GM19397 (cell line): Measurements from ENCODE around the gene COL19A1.

ENCODE experiments used
- ATAC-seq: cut with Tn5 transposase; IDR thresholded peaks from one replicate; pipeline ENCODE4 v1.9.1; 2021; ENCODE audit warnings: mild to moderate bottlenecking, moderate library complexity; ENCODE audit not compliant: unreplicated experiment

COL19A1 gene

DNA sequence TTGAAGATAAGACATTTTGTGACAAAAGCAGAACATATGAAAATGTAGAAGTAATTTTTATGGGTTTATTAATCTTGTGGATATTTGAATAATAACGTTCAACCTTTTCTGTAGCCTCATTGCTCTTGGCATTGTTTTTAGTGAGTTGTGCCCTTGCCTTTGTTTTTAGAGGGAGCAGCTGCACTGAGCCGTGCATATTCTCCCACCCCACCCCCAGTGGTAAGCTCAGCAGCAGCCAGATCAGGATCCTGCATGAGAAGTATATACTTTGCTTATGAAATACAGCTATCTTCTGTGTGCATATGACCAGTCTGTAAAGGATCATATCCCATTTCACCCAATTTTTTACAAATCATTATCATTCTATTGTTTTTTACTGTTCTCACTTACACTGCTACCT lies 252.3 kb downstream of the COL19A1 start:
- no peak for ATAC-seq

DNA sequence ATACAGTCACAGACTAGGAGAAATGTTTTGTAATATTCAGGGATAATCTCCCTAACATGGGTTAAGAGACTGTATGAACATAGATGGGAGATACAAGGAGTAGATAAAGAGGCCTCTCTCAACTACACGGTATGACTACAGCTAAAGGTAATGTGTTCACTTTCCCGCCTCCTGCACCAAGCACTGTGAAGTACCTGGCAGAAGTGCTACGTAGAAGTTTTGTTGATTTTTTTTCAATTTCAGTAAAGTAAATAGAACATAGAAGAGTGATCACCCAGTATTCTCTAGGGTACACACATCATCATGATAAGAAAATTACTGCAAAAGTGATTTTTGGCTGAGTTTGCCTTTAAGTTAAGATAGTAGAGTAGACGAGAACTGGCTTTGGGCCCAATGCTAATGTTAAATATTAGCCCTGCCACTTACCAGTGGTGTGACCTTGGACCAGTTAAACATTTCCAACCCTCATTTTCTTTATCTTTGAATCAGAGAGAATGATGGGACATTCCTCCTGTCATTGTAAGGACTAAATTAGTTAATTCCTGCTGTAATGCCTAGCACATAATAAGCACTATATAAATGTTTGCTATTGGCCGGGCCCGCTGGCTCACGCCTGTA lies 253.0 kb downstream of the COL19A1 start:
- no peak for ATAC-seq

DNA sequence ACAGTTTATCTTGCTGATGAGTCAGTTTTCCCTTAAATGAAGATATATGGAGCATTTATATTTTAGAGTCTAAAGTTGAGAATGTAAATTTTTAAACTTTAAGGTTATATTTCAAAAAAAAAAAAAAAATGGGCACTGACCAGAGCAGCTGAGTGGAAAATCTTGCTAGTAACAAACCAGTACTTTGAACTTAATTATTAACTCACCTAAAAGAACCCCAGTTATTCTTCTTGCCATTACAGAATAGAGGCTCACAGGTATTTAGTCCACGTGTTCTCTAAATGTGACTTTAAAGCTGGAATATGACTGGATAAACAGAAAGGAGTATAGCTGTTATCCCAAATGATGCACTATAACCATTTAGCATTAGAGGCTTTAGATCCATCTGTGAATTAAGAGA lies 258.1 kb downstream of the COL19A1 start:
- ATAC-seq: no peak

GRCh38 chr6:70124882-70125545 lies 258.7 kb downstream of the COL19A1 start:
- ATAC-seq: no peak

DNA sequence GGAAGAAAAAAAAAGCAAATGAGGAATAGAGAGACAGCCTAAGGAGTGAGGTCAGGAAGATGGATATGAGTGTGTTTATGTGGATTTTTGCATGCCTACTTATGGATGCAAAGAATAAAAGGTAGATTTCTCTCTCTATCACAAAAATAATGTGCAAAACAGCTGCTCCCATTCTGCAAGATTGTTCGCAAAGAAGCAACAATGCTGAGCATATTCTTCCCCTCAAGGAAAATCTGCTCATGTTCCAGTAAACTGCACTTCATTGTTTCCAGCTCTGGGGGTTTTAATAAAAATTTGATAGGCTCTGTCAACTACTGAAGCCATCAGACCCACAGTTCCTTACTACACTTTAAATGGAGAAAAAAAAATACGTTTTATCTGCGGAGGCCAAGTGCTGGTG lies 259.2 kb downstream of the COL19A1 start:
- ATAC-seq: no peak

GRCh38 chr6:70129341-70129740 lies 263.0 kb downstream of the COL19A1 start:
- ATAC-seq: no peak

DNA sequence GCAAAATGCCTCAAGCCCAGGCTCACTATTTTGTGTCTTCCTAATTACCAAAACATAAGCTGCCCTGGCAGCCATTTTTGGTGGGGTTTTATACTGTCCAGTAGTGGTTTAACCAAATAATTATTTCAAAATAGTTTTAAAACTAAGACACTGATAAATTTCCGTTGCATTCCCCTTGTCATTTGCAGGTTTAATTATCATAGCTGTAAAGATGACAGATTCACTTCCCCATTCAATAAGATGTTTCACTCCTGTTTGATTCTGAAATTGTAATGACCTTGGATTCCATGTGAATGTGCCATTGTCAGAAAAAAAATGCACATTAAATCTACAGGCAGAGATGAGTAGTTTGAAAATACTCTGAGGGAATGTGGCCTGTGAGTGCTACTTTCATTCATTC lies 264.5 kb downstream of the COL19A1 start:
- ATAC-seq: no peak

GRCh38 chr6:70131528-70131927 lies 265.2 kb downstream of the COL19A1 start:
- ATAC-seq: peak; percentile 74

DNA sequence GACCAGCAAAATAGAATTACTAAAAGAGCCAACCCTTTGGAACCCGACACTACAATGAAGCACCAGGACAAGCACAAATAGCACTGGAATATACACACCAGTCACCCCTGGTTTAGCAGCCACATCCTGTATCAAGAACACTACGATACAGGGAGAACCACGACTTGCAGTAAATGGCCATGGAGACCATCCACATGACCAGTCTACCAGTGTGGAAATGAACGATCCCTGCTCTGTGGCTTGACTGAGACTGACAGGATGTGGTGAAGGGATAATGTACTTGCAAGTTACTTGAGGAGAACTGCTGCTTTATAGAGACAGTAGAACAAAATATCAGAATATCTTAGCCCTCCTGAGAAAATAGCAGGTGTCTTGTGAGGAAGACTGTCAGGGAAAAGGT lies 266.9 kb downstream of the COL19A1 start:
- ATAC-seq: no peak

DNA sequence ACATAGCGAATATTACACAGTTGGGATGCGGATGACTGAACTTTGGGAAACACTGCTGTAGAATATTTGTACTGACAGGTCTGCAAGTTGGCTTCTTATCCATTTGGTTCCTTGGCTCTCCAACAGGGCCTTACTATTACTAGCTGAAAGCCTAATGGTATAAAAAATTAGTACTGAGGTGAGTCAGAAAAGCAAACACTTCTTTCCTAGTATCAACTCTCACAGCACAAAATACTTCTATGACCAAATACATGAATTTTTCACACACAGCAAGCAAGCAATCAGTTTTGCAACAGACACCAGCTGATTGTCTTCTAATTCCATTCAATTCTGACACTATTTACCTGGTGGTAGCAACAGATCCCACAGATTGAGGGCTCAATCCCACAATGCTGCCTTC lies 268.2 kb downstream of the COL19A1 start:
- ATAC-seq: no peak

- ATAC-seq: no peak
Observed at GRCh38 chr6:70135219-70136160, 269.1 kb downstream of the COL19A1 start.

- no peak for ATAC-seq
Observed at GRCh38 chr6:70136996-70137395, 270.6 kb downstream of the COL19A1 start.

DNA sequence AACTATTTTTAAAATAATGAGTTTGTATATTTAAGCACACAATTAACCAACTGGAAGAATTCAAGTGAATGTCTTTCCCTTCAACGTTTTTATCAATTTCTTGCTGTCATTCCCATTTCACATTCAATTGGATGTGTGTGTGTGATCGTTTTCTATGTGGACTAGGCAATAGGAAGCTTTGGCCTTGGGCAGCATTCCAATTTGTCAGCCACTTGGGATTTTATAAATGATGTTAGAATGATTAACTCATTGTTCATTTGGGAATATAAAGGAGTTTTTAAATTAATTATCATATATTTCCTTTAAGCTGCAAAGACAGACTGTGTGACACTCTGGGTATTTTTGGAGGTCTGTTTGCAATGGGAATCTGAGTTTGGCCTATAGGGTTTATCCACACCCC lies 274.1 kb downstream of the COL19A1 start:
- no peak for ATAC-seq

DNA sequence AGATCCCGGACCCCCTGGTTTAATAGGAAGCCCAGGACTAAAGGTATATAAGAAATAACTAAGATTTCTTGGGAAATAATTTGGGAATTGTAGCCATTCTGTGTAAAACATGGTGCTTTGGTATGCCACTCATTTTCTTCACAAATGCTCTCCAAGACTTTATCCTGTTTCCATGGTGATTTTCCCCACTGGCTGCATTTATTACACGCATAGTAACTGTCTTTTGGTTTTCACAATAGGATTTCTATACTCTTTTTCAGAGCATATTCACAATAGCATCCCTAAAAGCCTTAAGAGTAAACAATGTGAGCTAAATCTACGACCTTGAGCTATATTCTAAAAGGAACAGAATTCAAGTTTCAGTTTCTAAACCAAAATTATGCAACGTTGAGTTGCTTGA lies 275.7 kb downstream of the COL19A1 start:
- ATAC-seq: no peak

- no peak for ATAC-seq
Observed at GRCh38 chr6:70145178-70145577, 278.8 kb downstream of the COL19A1 start.

- no peak for ATAC-seq
Observed at GRCh38 chr6:70149209-70149788, 282.9 kb downstream of the COL19A1 start.

DNA sequence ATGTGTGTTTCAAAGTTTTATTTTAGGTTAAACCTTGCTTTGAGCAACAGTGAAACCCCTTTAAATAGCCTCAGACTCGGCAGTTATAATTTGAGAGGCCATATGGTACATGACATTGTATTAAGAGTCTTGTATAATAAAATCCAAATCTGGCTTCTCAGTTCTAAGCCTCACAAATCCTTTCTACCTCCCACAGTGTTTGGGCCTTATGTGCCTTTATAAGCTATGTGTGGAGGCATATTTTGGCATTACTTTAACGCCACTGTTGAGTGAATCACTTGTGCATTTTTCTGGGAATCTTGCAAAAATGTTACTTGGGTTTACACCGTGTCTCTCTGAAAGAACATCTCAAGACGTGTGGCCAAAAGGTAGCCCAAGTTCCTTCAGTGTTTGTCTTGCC lies 284.2 kb downstream of the COL19A1 start:
- ATAC-seq: no peak

GRCh38 chr6:70151616-70152015 lies 285.3 kb downstream of the COL19A1 start:
- ATAC-seq: no peak

- no peak for ATAC-seq
Observed at GRCh38 chr6:70152786-70153185, 286.4 kb downstream of the COL19A1 start.

DNA sequence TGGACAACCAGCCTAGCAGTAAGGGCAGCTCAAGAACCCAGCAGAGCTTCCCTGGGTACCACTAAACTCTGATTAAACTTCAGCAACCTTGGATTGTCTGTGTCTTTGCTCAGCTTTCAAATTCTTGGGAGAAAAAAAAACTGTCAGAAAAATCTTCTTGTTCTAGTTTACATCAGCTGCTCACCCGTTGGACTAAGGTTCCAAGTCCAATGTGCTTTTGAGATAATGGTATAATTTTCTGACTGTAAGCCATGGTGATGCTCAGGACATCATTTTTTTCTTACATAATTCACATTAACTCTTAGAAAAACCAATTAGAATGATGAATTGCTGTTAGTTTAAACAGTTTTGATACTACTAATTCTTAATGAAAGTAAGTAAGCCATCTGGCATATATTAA lies 290.7 kb downstream of the COL19A1 start:
- no peak for ATAC-seq

DNA sequence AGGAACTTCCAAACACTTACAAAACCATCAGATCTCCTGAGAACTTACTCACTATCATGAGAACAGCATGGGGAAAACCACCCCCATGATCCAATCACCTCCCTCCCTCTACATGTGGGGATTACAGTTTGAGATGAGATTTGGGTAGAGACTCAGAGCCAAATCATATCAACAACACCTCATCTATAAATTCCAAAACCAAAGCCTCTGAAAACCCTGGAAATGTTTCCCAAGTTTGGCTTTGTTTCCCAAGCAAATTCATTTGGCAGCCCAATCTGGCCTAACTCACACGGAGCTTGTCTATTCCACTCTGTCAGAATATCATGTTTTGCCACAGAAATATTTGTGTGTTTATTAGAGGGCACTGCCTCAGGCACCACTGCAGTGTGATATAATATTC lies 293.9 kb downstream of the COL19A1 start:
- ATAC-seq: no peak
